ENCODE data around the gene IQCF5. TPM values are rescaled to one million over a fixed set of nuclear protein-coding genes. Genes with fewer than 3 reads are reported as not detected.
"Not testable (repeated sequence)": the region's sequence is repeated elsewhere in the genome, so short reads cannot be mapped to it uniquely, and the experiment has no call there.

The IQCF5 gene
- total RNA-seq, 2 donors from 2014 or later = not detected

- H3K27me3 Mint-ChIP-seq = peaks cover 14 to 25% of the 10 kb centered on the region in 2 donors
- no peak overlapping the region for H3K4me3 Mint-ChIP-seq
- no peak for DNase-seq (ENCODE audit: low spot score)
- ATAC-seq = no peak
- H3K36me3 Mint-ChIP-seq = no peaks in the 10 kb centered on the region
- H3K27ac Mint-ChIP-seq = no peak overlapping the region
- H3K4me1 Mint-ChIP-seq (ENCODE audit: low read depth in 2 of 2) = peaks cover 10 to 12% of the 10 kb centered on the region in 2 donors
- H3K9me3 Mint-ChIP-seq = no peaks in the 10 kb centered on the region
Measured at GRCh38 chr3:51887620-51888019, 12.2 kb upstream of the IQCF5 start.

GRCh38 chr3:51886447-51886846 is 11.0 kb upstream of the IQCF5 start:
- H3K4me1 Mint-ChIP-seq (ENCODE audit: low read depth in 2 of 2) = peaks cover 2 to 5% of the 10 kb centered on the region in 2 donors
- H3K27ac Mint-ChIP-seq = no peak overlapping the region
- ATAC-seq (peak in 1 of 2 donors; percentile 62), DNase-seq (ENCODE audit: low spot score) (no peak)
- H3K4me3 Mint-ChIP-seq = no peak overlapping the region
- peaks cover 21 to 22% of the 10 kb centered on the region in 2 donors for H3K27me3 Mint-ChIP-seq
- H3K36me3 Mint-ChIP-seq = no peaks in the 10 kb centered on the region
- no peaks in the 10 kb centered on the region for H3K9me3 Mint-ChIP-seq

GRCh38 chr3:51879937-51880336 is 4.5 kb upstream of the IQCF5 start:
- Mint-ChIP-seq H3K36me3 (no peaks in the 10 kb centered on the region), H3K27ac (no peak overlapping the region), H3K27me3 (peaks cover 28 to 29% of the 10 kb centered on the region in 2 donors), H3K9me3 (no peaks in the 10 kb centered on the region), H3K4me3 (no peak overlapping the region), H3K4me1 (ENCODE audit: low read depth in 2 of 2) (peaks cover under 1 to 2% of the 10 kb centered on the region in 2 donors)
- no peak for ATAC-seq
- no peak for DNase-seq (ENCODE audit: low spot score)

GRCh38 chr3:51876186-51876585 is 785 bp upstream of the IQCF5 start:
- Mint-ChIP-seq H3K27ac (no peak overlapping the region), H3K9me3 (no peaks in the 10 kb centered on the region), H3K36me3 (no peaks in the 10 kb centered on the region), H3K4me1 (ENCODE audit: low read depth in 2 of 2) (peaks cover 7 to 9% of the 10 kb centered on the region in 2 donors), H3K27me3 (peaks cover 16 to 19% of the 10 kb centered on the region in 2 donors), H3K4me3 (no peak overlapping the region)
- ATAC-seq (no peak), DNase-seq (ENCODE audit: low spot score) (no peak)

- H3K36me3 Mint-ChIP-seq = no peaks in the 10 kb centered on the region
- no peak overlapping the region for H3K27ac Mint-ChIP-seq
- peaks cover 7 to 9% of the 10 kb centered on the region in 2 donors for H3K4me1 Mint-ChIP-seq (ENCODE audit: low read depth in 2 of 2)
- ATAC-seq = no peak
- H3K9me3 Mint-ChIP-seq = no peaks in the 10 kb centered on the region
- DNase-seq (ENCODE audit: low spot score) = no peak
- peaks cover 13 to 20% of the 10 kb centered on the region in 2 donors for H3K27me3 Mint-ChIP-seq
- H3K4me3 Mint-ChIP-seq = no peak overlapping the region
Measured at GRCh38 chr3:51874889-51875288, 512 bp downstream of the IQCF5 start.

- H3K4me3 Mint-ChIP-seq = no peak overlapping the region
Measured at GRCh38 chr3:51874411-51874810, 990 bp downstream of the IQCF5 start.

GRCh38 chr3:51873876-51874275 is 1.5 kb downstream of the IQCF5 start:
- no peak for ATAC-seq
- Mint-ChIP-seq H3K4me3 (no peak overlapping the region), H3K36me3 (no peaks in the 10 kb centered on the region), H3K4me1 (ENCODE audit: low read depth in 2 of 2) (peaks cover 7 to 9% of the 10 kb centered on the region in 2 donors), H3K27ac (no peak overlapping the region), H3K9me3 (no peaks in the 10 kb centered on the region), H3K27me3 (peaks cover 17 to 25% of the 10 kb centered on the region in 2 donors)
- DNase-seq (ENCODE audit: low spot score) = no peak

More at GRCh38 chr3:51874411-51874810, 990 bp downstream of the IQCF5 start:
- Mint-ChIP-seq H3K36me3 (no peaks in the 10 kb centered on the region), H3K4me1 (ENCODE audit: low read depth in 2 of 2) (peaks cover 7 to 9% of the 10 kb centered on the region in 2 donors), H3K9me3 (no peaks in the 10 kb centered on the region), H3K27me3 (peaks cover 13 to 20% of the 10 kb centered on the region in 2 donors), H3K27ac (no peak overlapping the region)
- no peak for DNase-seq (ENCODE audit: low spot score)
- no peak for ATAC-seq

GRCh38 chr3:51873253-51873766 is 2.1 kb downstream of the IQCF5 start:
- peaks cover 21 to 23% of the 10 kb centered on the region in 2 donors for H3K27me3 Mint-ChIP-seq
- peaks cover 7 to 9% of the 10 kb centered on the region in 2 donors for H3K4me1 Mint-ChIP-seq (ENCODE audit: low read depth in 2 of 2)
- no peaks in the 10 kb centered on the region for H3K9me3 Mint-ChIP-seq
- no peak for DNase-seq (ENCODE audit: low spot score)
- ATAC-seq = no peak
- no peak overlapping the region for H3K27ac Mint-ChIP-seq
- no peak overlapping the region for H3K4me3 Mint-ChIP-seq
- no peaks in the 10 kb centered on the region for H3K36me3 Mint-ChIP-seq

GRCh38 chr3:51869304-51869703 is 6.1 kb downstream of the IQCF5 start:
- Mint-ChIP-seq H3K27me3 (peaks cover 25 to 34% of the 10 kb centered on the region in 2 donors), H3K9me3 (no peaks in the 10 kb centered on the region), H3K36me3 (no peaks in the 10 kb centered on the region), H3K4me1 (ENCODE audit: low read depth in 2 of 2) (peaks cover 0 to 2% of the 10 kb centered on the region in 2 donors), H3K27ac (no peak overlapping the region), H3K4me3 (no peak overlapping the region)
- no peak for DNase-seq (ENCODE audit: low spot score)
- ATAC-seq = no peak

- H3K4me3 Mint-ChIP-seq; H3K27ac Mint-ChIP-seq; H3K9me3 Mint-ChIP-seq; ATAC-seq; DNase-seq (ENCODE audit: low spot score); H3K4me1 Mint-ChIP-seq (ENCODE audit: low read depth in 2 of 2); H3K36me3 Mint-ChIP-seq: not testable (repeated sequence)
- H3K27me3 Mint-ChIP-seq = peaks cover 23 to 34% of the 10 kb centered on the region in 2 donors
Measured at GRCh38 chr3:51868896-51869295, 6.5 kb downstream of the IQCF5 start.

- ATAC-seq = no peak
- DNase-seq (ENCODE audit: low spot score) = no peak
- Mint-ChIP-seq H3K9me3 (no peaks in the 10 kb centered on the region), H3K27me3 (peaks cover 15 to 20% of the 10 kb centered on the region in 2 donors), H3K36me3 (no peaks in the 10 kb centered on the region), H3K27ac (no peak overlapping the region), H3K4me3 (no peak overlapping the region), H3K4me1 (ENCODE audit: low read depth in 2 of 2) (peaks cover 0 to 3% of the 10 kb centered on the region in 2 donors)
Measured at GRCh38 chr3:51862886-51863285, 12.5 kb downstream of the IQCF5 start.

- H3K9me3 Mint-ChIP-seq = no peaks in the 10 kb centered on the region
- peaks cover 19 to 22% of the 10 kb centered on the region in 2 donors for H3K27me3 Mint-ChIP-seq
- peaks cover 0 to 3% of the 10 kb centered on the region in 2 donors for H3K4me1 Mint-ChIP-seq (ENCODE audit: low read depth in 2 of 2)
- no peaks in the 10 kb centered on the region for H3K36me3 Mint-ChIP-seq
- no peak within 1 kb of the TSS for H3K27ac Mint-ChIP-seq
- no peak within 1 kb of the TSS for H3K4me3 Mint-ChIP-seq
- DNase-seq (ENCODE audit: low spot score) = no peak
- ATAC-seq = no peak
Measured at GRCh38 chr3:51860703-51861665, 14.4 kb downstream of the IQCF5 start, which contains the start of gene IQCF2. IQCF2 (plus strand) TSS chr3:51861615; CDS start chr3:51861667, 52 bp downstream.

GRCh38 chr3:51855411-51855810 is 20.0 kb downstream of the IQCF5 start:
- not testable (repeated sequence) for H3K4me1 Mint-ChIP-seq (ENCODE audit: low read depth in 2 of 2); H3K27ac Mint-ChIP-seq; ATAC-seq; H3K9me3 Mint-ChIP-seq; H3K36me3 Mint-ChIP-seq; DNase-seq (ENCODE audit: low spot score); H3K4me3 Mint-ChIP-seq
- peaks cover 19 to 31% of the 10 kb centered on the region in 2 donors for H3K27me3 Mint-ChIP-seq

- Mint-ChIP-seq H3K36me3 (peaks cover 14% of the 10 kb centered on the region), H3K4me3 (no peak overlapping the region), H3K4me1 (ENCODE audit: low read depth in 2 of 2) (no peaks in the 10 kb centered on the region), H3K27ac (no peak overlapping the region), H3K9me3 (peaks cover 6% of the 10 kb centered on the region), H3K27me3 (peaks cover 48 to 56% of the 10 kb centered on the region in 2 donors)
- ATAC-seq = no peak
- no peak for DNase-seq (ENCODE audit: low spot score)
Measured at GRCh38 chr3:51845129-51845528, 30.3 kb downstream of the IQCF5 start.

All from natural killer cell treated with Interleukin-12 subunit alpha and Interleukin-12 subunit beta and Interleukin-15 and Interleukin-18, amount 100 ng/mL, for 72 hours (primary cell).